ENCODE results near the gene FLVCR2. TPM values are rescaled to one million over a fixed set of nuclear protein-coding genes. Genes with fewer than 3 reads are reported as not detected.

The FLVCR2 gene
- total and polyA plus RNA-seq, 2 donors: 1.9 to 5.7 TPM

DNA sequence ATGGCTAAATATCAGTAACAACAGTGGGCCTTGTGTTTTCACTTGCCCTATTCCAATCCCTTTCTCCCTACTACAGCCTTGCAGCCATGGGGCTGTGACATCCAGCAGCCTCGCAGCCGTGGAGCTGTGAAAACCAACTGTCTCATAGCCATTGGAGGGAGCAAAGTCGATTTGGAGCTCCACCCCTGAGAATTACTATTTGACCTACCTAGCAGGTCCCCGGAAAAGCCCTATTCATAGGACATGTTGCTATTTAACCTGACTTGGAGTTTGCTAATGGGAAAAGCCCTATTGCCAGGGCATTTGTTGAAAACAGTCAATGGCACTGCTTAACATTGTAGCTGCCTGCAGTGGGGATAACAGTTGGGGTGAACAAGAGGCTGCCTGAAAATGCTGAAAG, 49.0 kb downstream of the FLVCR2 start:
- H3K4me3 ChIP-seq (ENCODE audit: low read length in 2 of 2): no peak overlapping the region
- no peak for DNase-seq (ENCODE audit: low read depth in 6 of 9, low spot score in 9 of 9)
- H3K27ac ChIP-seq (ENCODE audit: low read depth in 1 of 2, low read length in 1 of 2): no peak overlapping the region
- H3K9me3 ChIP-seq (ENCODE audit: control insufficient read depth in 2 of 2, insufficient read depth in 1 of 2, low read length in 1 of 2): no peaks in the 10 kb centered on the region
- no peaks in the 10 kb centered on the region for H3K4me1 ChIP-seq (ENCODE audit: control insufficient read depth in 2 of 2, insufficient read depth in 2 of 2, low read length in 2 of 2)
- no peaks in the 10 kb centered on the region for H3K36me3 ChIP-seq (ENCODE audit: control insufficient read depth in 2 of 2, insufficient read depth in 2 of 2, low read length in 1 of 2)
- H3K27me3 ChIP-seq (ENCODE audit: control insufficient read depth in 2 of 2, insufficient read depth in 1 of 2, low read length in 1 of 2): peaks cover 0 to 3% of the 10 kb centered on the region in 2 donors
- 95% methylated on average over 4 of the region's 4 CpGs for WGBS

DNA sequence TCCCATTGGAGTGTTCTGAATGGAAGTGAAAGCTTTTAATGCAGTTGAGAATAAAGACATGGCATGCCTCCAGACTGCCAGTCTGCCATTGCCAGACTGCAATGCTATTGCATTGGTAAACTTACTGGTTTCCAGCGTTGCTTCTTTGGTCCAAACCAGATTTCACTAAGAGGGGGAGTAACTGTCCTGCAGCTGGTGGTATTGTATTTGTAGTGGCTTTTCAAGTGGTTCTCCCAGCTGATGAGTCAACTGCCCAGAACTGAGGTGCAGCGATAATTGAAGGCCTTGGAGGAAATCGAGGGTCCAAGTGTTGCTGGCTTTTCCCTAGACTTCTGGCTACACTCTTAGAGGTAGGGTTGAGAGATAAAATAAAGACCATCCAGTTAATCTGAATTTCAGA, 50.4 kb downstream of the FLVCR2 start:
- DNase-seq (ENCODE audit: low read depth in 6 of 9, low spot score in 9 of 9): no peak
- no peaks in the 10 kb centered on the region for H3K4me1 ChIP-seq (ENCODE audit: control insufficient read depth in 2 of 2, insufficient read depth in 2 of 2, low read length in 2 of 2)
- no peak overlapping the region for H3K27ac ChIP-seq (ENCODE audit: low read depth in 1 of 2, low read length in 1 of 2)
- no peak overlapping the region for H3K4me3 ChIP-seq (ENCODE audit: low read length in 2 of 2)
- 94% methylated on average over 3 of the region's 3 CpGs for WGBS
- peaks cover 0 to 3% of the 10 kb centered on the region in 2 donors for H3K27me3 ChIP-seq (ENCODE audit: control insufficient read depth in 2 of 2, insufficient read depth in 1 of 2, low read length in 1 of 2)
- H3K9me3 ChIP-seq (ENCODE audit: control insufficient read depth in 2 of 2, insufficient read depth in 1 of 2, low read length in 1 of 2): no peaks in the 10 kb centered on the region
- no peaks in the 10 kb centered on the region for H3K36me3 ChIP-seq (ENCODE audit: control insufficient read depth in 2 of 2, insufficient read depth in 2 of 2, low read length in 1 of 2)

GRCh38 chr14:75630695-75631452, 52.5 kb downstream of the FLVCR2 start:
- Histone ChIP-seq H3K4me3 (ENCODE audit: low read length in 2 of 2) (no peak overlapping the region), H3K36me3 (ENCODE audit: control insufficient read depth in 2 of 2, insufficient read depth in 2 of 2, low read length in 1 of 2) (no peaks in the 10 kb centered on the region), H3K9me3 (ENCODE audit: control insufficient read depth in 2 of 2, insufficient read depth in 1 of 2, low read length in 1 of 2) (no peaks in the 10 kb centered on the region), H3K4me1 (ENCODE audit: control insufficient read depth in 2 of 2, insufficient read depth in 2 of 2, low read length in 2 of 2) (no peaks in the 10 kb centered on the region), H3K27me3 (ENCODE audit: control insufficient read depth in 2 of 2, insufficient read depth in 1 of 2, low read length in 1 of 2) (peaks cover 0 to 3% of the 10 kb centered on the region in 2 donors), H3K27ac (ENCODE audit: low read depth in 1 of 2, low read length in 1 of 2) (no peak overlapping the region)
- no peak for DNase-seq (ENCODE audit: low read depth in 6 of 9, low spot score in 9 of 9)
- WGBS: 88% methylated on average over 6 of the region's 6 CpGs

GRCh38 chr14:75631453-75631831, 53.0 kb downstream of the FLVCR2 start:
- 96% methylated on average over 5 of the region's 5 CpGs for WGBS
- peaks cover 0 to 3% of the 10 kb centered on the region in 2 donors for H3K27me3 ChIP-seq (ENCODE audit: control insufficient read depth in 2 of 2, insufficient read depth in 1 of 2, low read length in 1 of 2)
- H3K36me3 ChIP-seq (ENCODE audit: control insufficient read depth in 2 of 2, insufficient read depth in 2 of 2, low read length in 1 of 2): no peaks in the 10 kb centered on the region
- no peaks in the 10 kb centered on the region for H3K4me1 ChIP-seq (ENCODE audit: control insufficient read depth in 2 of 2, insufficient read depth in 2 of 2, low read length in 2 of 2)
- no peak overlapping the region for H3K27ac ChIP-seq (ENCODE audit: low read depth in 1 of 2, low read length in 1 of 2)
- no peaks in the 10 kb centered on the region for H3K9me3 ChIP-seq (ENCODE audit: control insufficient read depth in 2 of 2, insufficient read depth in 1 of 2, low read length in 1 of 2)
- H3K4me3 ChIP-seq (ENCODE audit: low read length in 2 of 2): no peak overlapping the region
- no peak for DNase-seq (ENCODE audit: low read depth in 6 of 9, low spot score in 9 of 9)

- Histone ChIP-seq H3K9me3 (ENCODE audit: control insufficient read depth in 2 of 2, insufficient read depth in 1 of 2, low read length in 1 of 2) (no peaks in the 10 kb centered on the region), H3K36me3 (ENCODE audit: control insufficient read depth in 2 of 2, insufficient read depth in 2 of 2, low read length in 1 of 2) (no peaks in the 10 kb centered on the region), H3K4me3 (ENCODE audit: low read length in 2 of 2) (no peak overlapping the region), H3K27me3 (ENCODE audit: control insufficient read depth in 2 of 2, insufficient read depth in 1 of 2, low read length in 1 of 2) (peaks cover 0 to 3% of the 10 kb centered on the region in 2 donors), H3K4me1 (ENCODE audit: control insufficient read depth in 2 of 2, insufficient read depth in 2 of 2, low read length in 2 of 2) (no peaks in the 10 kb centered on the region), H3K27ac (ENCODE audit: low read depth in 1 of 2, low read length in 1 of 2) (no peak overlapping the region)
- DNase-seq (ENCODE audit: low read depth in 6 of 9, low spot score in 9 of 9): no peak
- WGBS: 96% methylated on average over 5 of the region's 5 CpGs
These were observed 56.4 kb downstream of the FLVCR2 start for GRCh38 chr14:75634848-75635247.

DNA sequence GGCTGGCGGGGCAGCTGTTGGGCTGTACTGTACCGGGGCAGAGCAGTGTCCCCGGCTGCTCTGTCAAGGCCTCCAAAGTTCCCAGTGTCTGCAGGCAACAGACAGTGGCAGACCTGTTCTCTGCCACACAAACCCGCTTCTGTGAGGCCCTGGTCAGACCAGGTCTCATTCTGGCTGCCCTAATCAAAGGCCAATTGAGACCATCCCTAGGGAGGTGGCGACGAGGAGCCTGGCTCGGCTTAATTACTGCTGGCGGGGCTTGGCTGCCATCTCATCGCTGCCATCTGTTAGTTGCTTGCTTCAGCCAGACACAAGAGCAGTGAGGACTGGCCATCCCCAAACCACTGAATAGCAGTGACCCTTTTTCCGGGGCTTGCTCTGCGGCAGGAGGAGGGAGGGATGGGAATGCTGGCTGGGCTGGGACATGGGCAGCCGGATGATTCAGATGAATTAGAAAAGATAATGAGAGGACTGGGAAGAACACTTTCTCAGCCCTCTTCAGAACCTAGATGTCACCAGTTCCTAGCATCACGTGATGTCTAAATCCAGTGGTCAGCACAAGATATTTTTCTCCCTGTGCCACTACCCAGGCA, 57.8 kb downstream of the FLVCR2 start:
- 93% methylated on average over 13 of the region's 13 CpGs for WGBS
- no peaks in the 10 kb centered on the region for H3K9me3 ChIP-seq (ENCODE audit: control insufficient read depth in 2 of 2, insufficient read depth in 1 of 2, low read length in 1 of 2)
- H3K4me3 ChIP-seq (ENCODE audit: low read length in 2 of 2): no peak overlapping the region
- no peaks in the 10 kb centered on the region for H3K36me3 ChIP-seq (ENCODE audit: control insufficient read depth in 2 of 2, insufficient read depth in 2 of 2, low read length in 1 of 2)
- no peaks in the 10 kb centered on the region for H3K4me1 ChIP-seq (ENCODE audit: control insufficient read depth in 2 of 2, insufficient read depth in 2 of 2, low read length in 2 of 2)
- no peak for DNase-seq (ENCODE audit: low read depth in 6 of 9, low spot score in 9 of 9)
- peaks cover 0 to under 1% of the 10 kb centered on the region in 2 donors for H3K27me3 ChIP-seq (ENCODE audit: control insufficient read depth in 2 of 2, insufficient read depth in 1 of 2, low read length in 1 of 2)
- H3K27ac ChIP-seq (ENCODE audit: low read depth in 1 of 2, low read length in 1 of 2): no peak overlapping the region

GRCh38 chr14:75640876-75641275, 62.5 kb downstream of the FLVCR2 start:
- no peak overlapping the region for H3K4me3 ChIP-seq (ENCODE audit: low read length in 2 of 2)
- DNase-seq (ENCODE audit: low read depth in 6 of 9, low spot score in 9 of 9): no peak
- no peaks in the 10 kb centered on the region for H3K9me3 ChIP-seq (ENCODE audit: control insufficient read depth in 2 of 2, insufficient read depth in 1 of 2, low read length in 1 of 2)
- H3K27me3 ChIP-seq (ENCODE audit: control insufficient read depth in 2 of 2, insufficient read depth in 1 of 2, low read length in 1 of 2): no peaks in the 10 kb centered on the region
- no peaks in the 10 kb centered on the region for H3K36me3 ChIP-seq (ENCODE audit: control insufficient read depth in 2 of 2, insufficient read depth in 2 of 2, low read length in 1 of 2)
- 96% methylated on average over 3 of the region's 3 CpGs for WGBS
- H3K4me1 ChIP-seq (ENCODE audit: control insufficient read depth in 2 of 2, insufficient read depth in 2 of 2, low read length in 2 of 2): no peaks in the 10 kb centered on the region
- H3K27ac ChIP-seq (ENCODE audit: low read depth in 1 of 2, low read length in 1 of 2): no peak overlapping the region

GRCh38 chr14:75643985-75644384, 65.6 kb downstream of the FLVCR2 start:
- 69% methylated on average over 4 of the region's 4 CpGs for WGBS
- DNase-seq (ENCODE audit: low read depth in 6 of 9, low spot score in 9 of 9): no peak
- no peaks in the 10 kb centered on the region for H3K27me3 ChIP-seq (ENCODE audit: control insufficient read depth in 2 of 2, insufficient read depth in 1 of 2, low read length in 1 of 2)
- H3K9me3 ChIP-seq (ENCODE audit: control insufficient read depth in 2 of 2, insufficient read depth in 1 of 2, low read length in 1 of 2): no peaks in the 10 kb centered on the region
- H3K4me3 ChIP-seq (ENCODE audit: low read length in 2 of 2): no peak overlapping the region
- no peaks in the 10 kb centered on the region for H3K4me1 ChIP-seq (ENCODE audit: control insufficient read depth in 2 of 2, insufficient read depth in 2 of 2, low read length in 2 of 2)
- H3K27ac ChIP-seq (ENCODE audit: low read depth in 1 of 2, low read length in 1 of 2): no peak overlapping the region
- H3K36me3 ChIP-seq (ENCODE audit: control insufficient read depth in 2 of 2, insufficient read depth in 2 of 2, low read length in 1 of 2): peaks cover 4% of the 10 kb centered on the region in 2 donors

DNA sequence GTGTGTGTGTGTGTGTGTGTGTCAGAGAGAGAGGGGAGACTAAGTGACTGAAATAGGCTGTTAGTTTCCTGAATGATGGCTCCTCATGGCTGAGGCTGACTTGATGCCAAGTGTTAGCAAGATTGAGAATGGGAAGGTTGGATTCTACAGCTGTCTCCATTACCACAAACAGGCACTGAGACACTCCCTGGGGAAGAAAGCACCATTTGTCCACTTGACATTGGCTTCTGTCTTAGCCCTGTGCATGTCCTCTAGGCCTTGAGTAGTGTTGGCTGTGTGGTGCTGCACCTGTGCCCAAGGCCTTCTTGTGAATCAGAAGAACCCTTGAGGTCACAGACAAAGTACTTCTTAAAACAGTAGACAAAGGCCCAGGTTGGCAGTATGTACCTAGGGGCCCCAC, 66.6 kb downstream of the FLVCR2 start:
- H3K4me1 ChIP-seq (ENCODE audit: control insufficient read depth in 2 of 2, insufficient read depth in 2 of 2, low read length in 2 of 2): no peaks in the 10 kb centered on the region
- no peak overlapping the region for H3K4me3 ChIP-seq (ENCODE audit: low read length in 2 of 2)
- H3K36me3 ChIP-seq (ENCODE audit: control insufficient read depth in 2 of 2, insufficient read depth in 2 of 2, low read length in 1 of 2): peaks cover 7 to 11% of the 10 kb centered on the region in 2 donors
- no peaks in the 10 kb centered on the region for H3K9me3 ChIP-seq (ENCODE audit: control insufficient read depth in 2 of 2, insufficient read depth in 1 of 2, low read length in 1 of 2)
- no peak for DNase-seq (ENCODE audit: low read depth in 6 of 9, low spot score in 9 of 9)
- H3K27ac ChIP-seq (ENCODE audit: low read depth in 1 of 2, low read length in 1 of 2): no peak overlapping the region
- H3K27me3 ChIP-seq (ENCODE audit: control insufficient read depth in 2 of 2, insufficient read depth in 1 of 2, low read length in 1 of 2): no peaks in the 10 kb centered on the region

All from thymus (tissue), 11 donors.